ENCODE results near the gene NAGPA.

GRCh38 chr16:5018793-5019192 is 14.9 kb downstream of the NAGPA start:
- TF ChIP-seq, protein P1, sequence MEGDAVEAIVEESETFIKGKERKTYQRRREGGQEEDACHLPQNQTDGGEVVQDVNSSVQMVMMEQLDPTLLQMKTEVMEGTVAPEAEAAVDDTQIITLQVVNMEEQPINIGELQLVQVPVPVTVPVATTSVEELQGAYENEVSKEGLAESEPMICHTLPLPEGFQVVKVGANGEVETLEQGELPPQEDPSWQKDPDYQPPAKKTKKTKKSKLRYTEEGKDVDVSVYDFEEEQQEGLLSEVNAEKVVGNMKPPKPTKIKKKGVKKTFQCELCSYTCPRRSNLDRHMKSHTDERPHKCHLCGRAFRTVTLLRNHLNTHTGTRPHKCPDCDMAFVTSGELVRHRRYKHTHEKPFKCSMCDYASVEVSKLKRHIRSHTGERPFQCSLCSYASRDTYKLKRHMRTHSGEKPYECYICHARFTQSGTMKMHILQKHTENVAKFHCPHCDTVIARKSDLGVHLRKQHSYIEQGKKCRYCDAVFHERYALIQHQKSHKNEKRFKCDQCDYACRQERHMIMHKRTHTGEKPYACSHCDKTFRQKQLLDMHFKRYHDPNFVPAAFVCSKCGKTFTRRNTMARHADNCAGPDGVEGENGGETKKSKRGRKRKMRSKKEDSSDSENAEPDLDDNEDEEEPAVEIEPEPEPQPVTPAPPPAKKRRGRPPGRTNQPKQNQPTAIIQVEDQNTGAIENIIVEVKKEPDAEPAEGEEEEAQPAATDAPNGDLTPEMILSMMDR (IDR thresholded peaks at IDR 0.05): no peak
- TF ChIP-seq EZH2 (IDR thresholded peaks at IDR 0.05) (no peak), EZH2phosphoT487 (IDR thresholded peaks at IDR 0.05) (no peak)

Measured in neural progenitor cell (in vitro differentiated cells).